Testis (tissue), 2 donors: ENCODE measurements around the gene TRIM72.

ENCODE experiments used
- CTCF ChIP-seq, 3 experiments: fragments of 450-650 bp in 2 of 3; fragments of 200-600 bp in 1 of 3; sonication (generic) in 1 of 3; IDR thresholded peaks; one replicate each; pipeline ENCODE4 v1.5.1; 2016 to 2019; ENCODE audit warnings: antibody characterized with exemption in 3 of 3, mild to moderate bottlenecking in 2 of 3, moderate library complexity in 1 of 3
- POLR2A ChIP-seq: fragments of 450-650 bp; IDR thresholded peaks from one replicate; pipeline ENCODE4 v1.6.1; 2017; ENCODE audit warnings: antibody characterized with exemption, mild to moderate bottlenecking, moderate library complexity

- no peak for TF ChIP-seq CTCF (IDR thresholded peaks at IDR 0.05)
- TF ChIP-seq POLR2A: no peak
These were observed 10.4 kb downstream of the TRIM72 start for GRCh38 chr16:31224092-31224955.
